Cardiac muscle cell (in vitro differentiated cells and primary cell): ENCODE results near the gene TAPBPL. TPM values are rescaled to one million over a fixed set of nuclear protein-coding genes. Genes with fewer than 3 reads are reported as not detected.
"Not testable (repeated sequence)": the region's sequence is repeated elsewhere in the genome, so short reads cannot be mapped to it uniquely, and the experiment has no call there.

ENCODE experiments used
- DNase-seq, 2 donors: peaks; one replicate each; pipeline versions ENCODE4 v3.0.0 to v3.0.0-alpha.2; 2010 to 2017; ENCODE audit warnings: low read depth in 1 of 2, low spot score in 1 of 2
- H3K27ac ChIP-seq: fragments of 200-600 bp; sonication (generic); 2 replicates; pipeline ENCODE4 v1.5.1; 2016
- H3K27me3 ChIP-seq: fragments of 200-600 bp; sonication (generic); 2 replicates; pipeline ENCODE4 v1.6.0; 2016; ENCODE audit warnings: control low read depth
- H3K36me3 ChIP-seq: fragments of 200-600 bp; sonication (generic); 2 replicates; pipeline ENCODE4 v1.5.1; 2016; ENCODE audit warnings: control low read depth
- H3K4me1 ChIP-seq: fragments of 200-600 bp; sonication (generic); 2 replicates; pipeline ENCODE4 v1.8.1; 2017; ENCODE audit warnings: low read depth, mild to moderate bottlenecking, mixed run types
- H3K4me3 ChIP-seq: fragments of 200-600 bp; sonication (generic); 2 replicates; pipeline ENCODE4 v1.5.1; 2016; ENCODE audit warnings: mild to moderate bottlenecking
- H3K9me3 ChIP-seq: fragments of 200-600 bp; sonication (generic); 2 replicates; pipeline ENCODE4 v1.5.1; 2017; ENCODE audit warnings: low read depth, mild to moderate bottlenecking, control low read depth
- CTCF ChIP-seq: IDR thresholded peaks from 2 replicates; pipeline ENCODE4 v1.5.1; 2012; ENCODE audit warnings: low read depth, mild to moderate bottlenecking, low read length
- polyA plus RNA-seq: library from polyadenylated mRNA; unstranded; fragments of >200 nt; fragmentation: Nextera tagmentation; extraction: Ambion mirVana; gene quantifications from 2 replicates; pipeline ENCODE4 v1.2.1, GENCODE V29; 2016
- total RNA-seq: library from RNA; depleted of rRNA; stranded (reverse); fragments of >200 nt; gene quantifications from 2 replicates; pipeline ENCODE4 v1.2.3, GENCODE V29; 2016

Gene TAPBPL
- total and polyA plus RNA-seq, 2 experiments from 2014 or later: 3.3 to 3.4 TPM

DNA sequence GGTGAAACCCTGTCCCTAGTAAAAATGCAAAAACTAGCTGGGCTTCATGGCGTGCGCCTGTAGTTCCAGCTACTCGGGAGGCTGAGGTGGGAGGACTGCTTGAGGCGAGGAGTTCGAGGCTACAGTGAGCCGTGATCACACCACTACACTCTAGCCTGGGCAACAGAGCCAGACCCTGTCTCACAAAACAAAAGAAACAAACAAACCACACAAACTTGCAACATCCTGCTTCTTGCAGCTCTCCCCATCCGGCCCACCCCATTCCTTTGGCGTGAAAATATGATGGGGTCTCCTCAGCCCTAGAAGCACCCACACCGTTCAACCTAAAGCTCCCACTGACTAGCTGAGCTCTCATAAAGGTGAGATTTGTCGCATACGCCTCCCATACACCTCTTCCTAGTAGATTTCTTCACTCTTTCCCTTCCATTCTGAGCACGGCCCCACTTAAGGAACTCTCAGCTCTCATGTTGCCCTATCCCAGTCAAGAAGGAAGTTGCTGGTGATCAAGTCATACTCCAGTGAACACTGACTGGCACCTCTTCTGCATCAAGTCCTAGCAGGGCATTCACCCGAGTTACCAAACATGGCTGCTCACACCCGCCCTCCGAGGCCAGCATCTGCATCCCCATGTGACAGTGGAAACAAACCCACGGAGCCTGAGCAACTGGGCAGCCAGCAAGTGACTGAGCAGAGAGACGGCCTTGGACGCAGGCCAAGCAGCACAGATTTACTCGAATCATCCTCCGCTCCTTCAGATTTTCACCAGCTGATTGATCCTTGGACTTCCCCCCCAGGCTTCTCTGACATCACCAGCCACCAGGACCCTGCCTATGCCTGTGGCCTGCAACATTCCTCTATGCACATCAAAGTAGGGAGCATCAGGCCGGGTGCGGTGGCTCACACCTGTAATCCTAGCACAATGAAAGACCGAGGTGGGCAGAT is 26.0 kb upstream of the TAPBPL start:
- Histone ChIP-seq H3K27me3 (no peaks in the 10 kb centered on the region), H3K36me3 (no peaks in the 10 kb centered on the region), H3K9me3 (no peaks in the 10 kb centered on the region), H3K4me1 (no peaks in the 10 kb centered on the region), H3K4me3 (no peak overlapping the region), H3K27ac (no peak overlapping the region)
- no peak for TF ChIP-seq CTCF
- DNase-seq: no peak

DNA sequence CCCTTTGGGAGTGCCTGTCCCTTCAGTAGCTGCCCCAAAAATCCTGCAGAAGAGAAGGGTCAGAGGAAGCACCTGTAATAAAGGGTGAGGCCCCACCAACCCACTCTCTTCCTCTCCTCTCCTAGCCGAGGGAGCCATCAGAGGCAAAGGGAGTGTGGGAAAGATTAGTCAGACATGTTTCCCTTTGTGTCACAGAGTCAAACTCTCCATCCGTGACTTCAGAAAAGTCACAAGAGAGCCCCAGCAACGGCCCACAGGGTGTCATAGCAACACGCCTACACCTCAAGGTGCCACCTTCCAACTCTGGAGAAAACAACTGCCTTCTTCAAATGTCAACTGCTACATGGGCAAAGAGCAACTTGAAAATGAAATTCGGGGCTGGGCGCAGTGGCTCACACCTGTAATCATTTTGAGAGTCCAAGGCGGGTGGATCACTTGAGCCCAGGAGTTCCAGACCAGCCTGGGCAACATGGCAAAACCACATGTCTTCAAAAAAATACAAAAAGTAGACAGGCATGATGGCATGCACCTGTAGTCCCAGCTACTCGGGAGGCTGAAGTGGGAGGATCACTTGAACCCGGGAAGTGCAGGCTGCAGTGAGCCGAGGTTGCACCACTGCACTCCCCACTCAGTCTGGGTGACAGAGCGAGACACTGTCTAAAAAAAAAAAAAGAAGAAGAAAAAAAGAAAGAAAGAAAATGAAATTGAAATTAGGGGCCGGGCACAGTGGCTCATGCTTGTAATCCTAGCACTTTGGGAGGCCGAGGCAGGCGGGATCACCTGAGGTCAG is 24.8 kb upstream of the TAPBPL start:
- no peaks in the 10 kb centered on the region for H3K27me3 ChIP-seq
- H3K36me3 ChIP-seq: no peaks in the 10 kb centered on the region
- no peak for DNase-seq
- TF ChIP-seq CTCF: no peak
- H3K4me1 ChIP-seq: no peaks in the 10 kb centered on the region
- no peak overlapping the region for H3K27ac ChIP-seq
- no peak overlapping the region for H3K4me3 ChIP-seq
- no peaks in the 10 kb centered on the region for H3K9me3 ChIP-seq

DNA sequence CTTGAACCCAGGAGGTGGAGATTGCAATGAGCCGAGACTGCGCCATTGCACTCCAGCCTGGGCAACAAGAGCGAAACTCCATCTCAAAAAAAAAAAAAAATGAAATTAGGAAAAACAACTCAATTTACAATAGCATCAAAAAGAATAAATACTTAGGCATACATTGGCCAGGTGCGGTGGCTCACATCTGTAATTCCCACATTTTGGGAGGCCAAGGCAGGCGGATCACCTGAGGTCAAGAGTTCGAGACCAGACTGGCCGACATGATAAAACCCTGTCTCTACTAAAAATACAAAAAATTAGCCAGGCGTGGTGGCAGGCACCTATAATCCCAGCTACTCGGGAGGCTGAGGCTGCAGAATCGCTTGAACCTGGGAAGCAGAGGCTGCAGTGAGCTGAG is 24.0 kb upstream of the TAPBPL start:
- H3K4me1 ChIP-seq, H3K36me3 ChIP-seq, H3K4me3 ChIP-seq, H3K9me3 ChIP-seq, DNase-seq, H3K27ac ChIP-seq, H3K27me3 ChIP-seq: not testable (repeated sequence)

DNA sequence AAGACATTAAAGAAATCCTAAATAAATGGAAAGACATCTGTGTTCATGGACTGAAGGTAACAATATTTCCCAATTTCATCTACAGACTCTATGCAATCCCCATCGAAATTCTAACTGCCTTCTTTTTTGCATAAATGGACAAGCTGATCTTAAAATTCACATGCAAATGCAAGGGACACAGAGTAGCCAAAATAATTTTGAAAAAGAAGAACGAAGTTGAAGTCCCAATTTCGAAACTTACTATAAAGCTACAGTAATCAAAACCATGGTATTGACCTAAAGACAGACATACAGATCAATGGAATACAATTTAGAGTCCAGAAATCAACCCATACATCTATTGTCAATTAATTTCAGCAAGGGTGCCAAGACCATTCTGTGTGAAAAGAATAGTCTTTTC is 23.5 kb upstream of the TAPBPL start:
- H3K36me3 ChIP-seq: no peaks in the 10 kb centered on the region
- H3K27ac ChIP-seq: no peak overlapping the region
- no peak for DNase-seq
- TF ChIP-seq CTCF: no peak
- no peaks in the 10 kb centered on the region for H3K4me1 ChIP-seq
- H3K4me3 ChIP-seq: no peak overlapping the region
- no peaks in the 10 kb centered on the region for H3K27me3 ChIP-seq
- H3K9me3 ChIP-seq: no peaks in the 10 kb centered on the region

- H3K36me3 ChIP-seq: no peaks in the 10 kb centered on the region
- DNase-seq: peak in 1 of 2 donors; percentile 100
- H3K27ac ChIP-seq: no peak overlapping the region
- H3K4me3 ChIP-seq: no peak overlapping the region
- no peaks in the 10 kb centered on the region for H3K9me3 ChIP-seq
- H3K27me3 ChIP-seq: no peaks in the 10 kb centered on the region
- no peaks in the 10 kb centered on the region for H3K4me1 ChIP-seq
- TF ChIP-seq CTCF: no peak
These were observed 21.5 kb upstream of the TAPBPL start for GRCh38 chr12:6430124-6430989.
